Posterior vena cava (tissue), 2 donors: ENCODE measurements around the gene GOLGA2. TPM values are rescaled to one million over a fixed set of nuclear protein-coding genes. Genes with fewer than 3 reads are reported as not detected.

ENCODE experiments used
- DNase-seq: peaks from one replicate; pipeline ENCODE4 v3.0.0-alpha.2; 2020; ENCODE audit warnings: low spot score
- intact Hi-C, 2 donors: fragments of 100-400 bp; cut with DNase I; formaldehyde crosslinking; loops; one replicate each; pipeline versions ENCODE4 v1.14.1 to v1.14.2; 2022 to 2023
- total RNA-seq, 2 donors: library from RNA; stranded (reverse); fragmentation: NEBNext Ultra II Directional; extraction: Animal tissue kit (Norgen Biotek cat#: 25700); gene quantifications; one replicate each; pipeline ENCODE4 v1.2.1, GENCODE V29; 2021
- donor health status: DM: yes; HTN: yes; CAD: no.
- donor health status: DM: yes; HTN: yes; CAD: no.

The GOLGA2 gene
- total RNA-seq, 2 donors from 2014 or later, result 123 to 130 TPM

DNA sequence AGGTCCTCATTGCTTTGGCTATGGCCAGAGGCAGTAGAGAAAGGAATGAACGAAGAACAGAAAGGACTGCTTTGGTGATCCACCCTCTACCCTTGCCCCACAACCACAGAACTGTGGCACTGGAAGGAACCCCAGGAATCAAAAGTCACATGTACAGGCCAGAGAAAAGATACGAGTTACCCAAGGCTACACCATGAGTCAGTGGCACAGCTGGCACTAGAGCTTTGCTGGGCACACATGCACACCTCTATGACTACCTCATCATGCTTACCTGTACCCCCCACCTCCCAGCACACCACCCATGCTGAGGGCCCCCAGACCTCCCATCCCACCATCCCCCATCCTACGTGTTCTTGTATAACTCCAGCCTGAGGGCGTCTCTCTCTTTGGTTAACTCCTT, 13.1 kb downstream of the GOLGA2 start:
- DNase-seq, result no peak
- intact Hi-C loops, result no loop called here

DNA sequence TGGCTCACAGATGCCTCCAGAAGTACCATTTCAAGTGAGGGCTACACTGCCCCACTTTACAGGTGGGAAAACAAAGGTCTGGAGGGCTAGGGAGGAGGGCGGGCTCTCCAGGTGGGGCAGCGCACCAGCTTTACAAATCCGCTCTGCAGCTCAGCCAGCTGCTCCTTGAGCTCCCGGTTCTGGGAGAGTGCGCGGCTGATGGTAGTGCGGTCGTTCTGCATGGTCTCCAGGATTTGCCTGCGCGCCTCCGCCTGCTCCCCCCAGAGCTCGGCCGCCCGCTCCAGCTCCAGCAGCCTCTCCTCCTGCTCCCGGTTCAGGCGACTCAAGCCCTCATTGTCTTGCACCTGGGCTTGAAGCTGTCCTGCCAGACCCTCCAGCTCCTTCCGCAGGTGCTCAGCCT, 15.5 kb downstream of the GOLGA2 start:
- no peak for DNase-seq
- intact Hi-C loops, result no loop called here

DNA sequence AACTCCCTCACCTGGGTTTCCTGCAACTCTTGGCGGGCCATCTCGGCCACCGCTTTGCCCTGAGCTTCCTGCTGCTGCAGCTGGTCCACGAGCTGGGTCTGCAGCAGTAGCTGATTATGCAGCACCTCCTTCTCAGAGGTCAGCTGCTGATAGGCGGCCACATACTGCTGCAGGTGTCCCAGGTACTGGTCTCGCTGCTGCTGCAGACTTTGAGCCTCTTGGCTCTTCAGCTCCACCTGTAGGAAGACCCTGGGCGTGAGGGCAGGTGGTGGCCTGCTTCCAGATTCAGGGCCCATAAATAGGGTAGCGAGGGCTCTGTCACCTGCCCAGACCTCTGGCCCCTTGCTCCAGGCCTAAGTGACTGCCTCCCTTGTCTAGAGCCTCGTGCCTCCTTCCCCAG, 16.7 kb downstream of the GOLGA2 start:
- no peak for DNase-seq
- intact Hi-C loops, result no loop called here

DNA sequence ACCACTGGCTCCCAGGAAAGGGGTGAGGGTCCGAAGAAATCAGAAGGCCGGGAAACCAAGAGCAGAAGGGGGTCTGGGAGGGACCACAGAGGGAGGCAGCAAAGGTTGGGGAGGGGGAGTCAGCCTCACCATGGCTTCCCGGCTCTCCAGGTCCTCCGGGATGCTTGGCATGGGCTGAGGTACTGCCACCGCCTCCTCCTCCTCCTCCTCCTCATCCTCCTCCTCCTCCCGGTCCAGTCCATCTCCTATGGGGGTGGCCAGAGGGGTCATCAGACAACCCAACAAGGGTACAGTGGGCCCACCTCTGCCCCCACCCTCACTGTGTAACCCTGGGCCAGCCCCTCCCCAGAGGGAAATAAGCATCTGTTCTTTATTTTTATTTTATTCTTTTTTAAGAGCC, 17.5 kb downstream of the GOLGA2 start:
- no peak for DNase-seq
- intact Hi-C loops, result no loop called here

DNA sequence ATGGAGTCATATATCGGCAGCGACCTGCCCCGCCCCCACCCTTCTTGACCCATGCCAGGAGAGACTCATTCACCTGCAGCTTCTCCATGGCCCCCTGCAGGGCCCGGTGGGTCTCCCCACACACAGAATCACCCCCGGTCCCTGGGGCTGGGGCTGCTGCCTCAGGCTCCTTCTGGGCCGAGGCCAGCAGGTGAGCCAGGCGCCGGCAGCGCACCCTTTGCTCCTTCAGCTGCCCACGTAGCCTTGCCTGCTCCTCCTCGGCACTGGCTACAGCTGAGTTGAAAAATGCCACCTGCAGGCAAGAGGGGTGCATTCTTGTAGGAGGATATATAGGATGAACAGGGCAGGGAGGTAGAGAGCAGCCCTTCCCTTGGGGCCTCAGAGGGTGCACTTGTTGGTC, 17.9 kb downstream of the GOLGA2 start:
- DNase-seq, result no peak

DNA sequence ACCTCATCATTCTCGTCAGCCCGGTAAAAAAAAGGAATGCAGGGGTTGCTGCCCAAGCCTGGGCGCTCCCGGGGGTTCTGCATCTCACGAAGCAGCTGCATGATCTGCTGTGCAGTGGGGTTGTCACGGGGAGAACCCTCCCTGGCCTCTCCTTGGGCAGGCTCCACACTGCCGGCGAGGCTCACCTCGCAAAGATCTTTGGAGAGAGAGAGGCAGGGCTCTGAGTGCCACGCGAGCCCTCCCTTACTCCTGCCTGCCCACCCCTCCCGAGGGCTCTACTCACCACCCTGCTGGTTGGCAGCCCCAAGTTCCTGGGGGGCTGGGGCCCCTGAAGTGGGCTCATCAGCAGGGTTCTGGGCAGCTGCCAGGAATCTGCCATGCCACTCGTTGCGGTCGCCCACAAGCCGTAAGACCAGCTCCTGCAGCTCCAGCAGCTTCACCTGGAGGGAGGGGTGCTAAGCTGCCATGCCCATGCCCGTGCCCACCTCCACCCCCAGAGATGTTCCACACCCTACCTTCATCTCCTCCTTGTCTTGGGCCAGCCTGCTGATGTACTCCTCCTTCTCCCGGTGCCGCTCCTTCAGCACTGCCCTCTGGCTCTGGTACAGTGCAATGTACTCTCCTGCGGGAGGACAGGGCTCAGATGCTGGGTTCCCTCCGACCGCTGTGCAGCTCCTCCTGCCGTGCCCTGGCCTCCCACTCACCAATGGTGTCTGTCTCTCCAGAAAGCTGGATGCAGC, 18.6 kb downstream of the GOLGA2 start:
- DNase-seq, result no peak
- intact Hi-C loops, result no loop called here

More for the DNA sequence above, 17.9 kb downstream of the GOLGA2 start:
- intact Hi-C loops, result no loop called here

DNA sequence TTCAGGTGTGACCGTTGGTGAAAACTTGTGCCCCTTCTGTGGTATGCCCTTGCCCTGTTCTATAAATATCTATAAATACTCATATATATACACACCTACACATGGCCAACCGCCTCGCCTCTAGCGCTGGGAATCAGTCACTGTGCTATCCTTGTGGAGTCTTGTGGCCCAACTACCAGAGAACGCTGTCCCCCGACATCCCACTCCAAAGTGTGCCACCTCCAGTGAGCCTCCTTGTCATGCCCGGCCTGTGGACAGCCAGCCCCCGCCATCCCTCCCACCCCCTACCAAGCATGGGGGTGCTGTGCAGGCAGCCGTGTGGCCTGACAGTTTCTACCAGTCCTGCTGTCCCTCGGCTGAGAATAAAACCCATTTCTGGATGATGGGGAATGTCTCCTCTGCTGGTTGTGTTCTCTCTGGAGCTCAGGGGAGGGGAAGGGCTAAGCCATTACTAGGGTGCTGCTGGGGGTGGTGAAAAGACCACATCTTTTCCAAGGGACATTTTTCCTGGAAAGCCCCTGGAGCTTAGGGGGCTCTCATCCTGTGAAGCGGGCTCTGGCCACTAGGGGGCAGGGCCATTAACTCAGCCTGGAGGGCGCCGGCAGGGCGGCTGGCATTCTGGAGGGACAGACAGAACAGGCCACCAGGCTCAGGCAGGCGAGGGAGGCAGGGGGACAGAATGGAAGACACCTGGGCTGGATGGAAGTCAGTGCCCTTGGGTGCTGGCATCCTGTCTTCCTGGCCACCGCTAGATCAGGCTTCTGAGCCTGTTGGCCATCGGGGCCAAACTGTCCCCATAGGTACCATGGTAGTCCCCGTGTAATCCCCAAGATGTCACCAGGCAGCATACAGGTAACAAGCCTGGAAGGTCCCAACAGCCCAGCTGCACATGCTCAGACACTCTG, 20.7 kb downstream of the GOLGA2 start:
- no peak for DNase-seq
- intact Hi-C loops, result no loop called here

DNA sequence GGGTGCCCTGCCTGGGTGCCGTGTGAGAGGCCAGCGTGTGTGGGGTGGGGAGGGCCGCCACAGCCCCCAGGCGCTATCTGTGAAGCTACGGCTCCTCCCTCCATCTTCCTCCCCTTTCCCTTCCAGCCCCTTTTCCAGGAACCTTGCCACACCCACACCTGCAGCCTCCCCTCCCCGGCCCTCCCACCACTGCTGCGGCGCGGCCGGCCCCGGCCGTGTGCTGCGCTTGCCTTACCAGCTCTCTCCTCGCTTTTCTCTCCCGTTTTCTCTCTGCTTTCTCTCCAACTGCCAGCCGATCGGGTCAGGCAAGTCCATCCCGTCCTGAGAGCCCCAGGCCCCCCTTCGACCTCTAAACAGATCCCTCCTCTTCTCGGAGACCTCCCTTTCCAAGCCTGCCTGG, 21.4 kb downstream of the GOLGA2 start:
- intact Hi-C loops, result no loop called here
- no peak for DNase-seq

DNA sequence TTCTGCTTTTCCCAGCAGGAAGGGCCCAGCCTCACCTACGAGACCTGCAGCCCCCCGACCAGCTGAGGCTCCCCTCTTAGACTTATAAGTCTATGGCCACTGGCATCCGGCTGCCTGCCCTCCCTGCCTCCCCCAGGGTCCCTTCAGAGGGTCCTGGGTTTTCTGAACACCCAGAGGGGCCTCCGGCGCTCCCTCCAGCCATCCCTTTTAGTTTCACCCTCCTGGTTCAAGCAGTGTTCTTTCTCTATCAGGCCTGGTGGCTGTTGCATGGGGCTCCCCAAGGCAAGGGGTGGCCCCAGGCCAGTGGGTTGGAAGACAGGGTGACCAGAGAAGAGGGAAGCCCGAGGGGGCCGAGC, 21.8 kb downstream of the GOLGA2 start:
- no peak for DNase-seq
- intact Hi-C loops, result no loop called here

DNA sequence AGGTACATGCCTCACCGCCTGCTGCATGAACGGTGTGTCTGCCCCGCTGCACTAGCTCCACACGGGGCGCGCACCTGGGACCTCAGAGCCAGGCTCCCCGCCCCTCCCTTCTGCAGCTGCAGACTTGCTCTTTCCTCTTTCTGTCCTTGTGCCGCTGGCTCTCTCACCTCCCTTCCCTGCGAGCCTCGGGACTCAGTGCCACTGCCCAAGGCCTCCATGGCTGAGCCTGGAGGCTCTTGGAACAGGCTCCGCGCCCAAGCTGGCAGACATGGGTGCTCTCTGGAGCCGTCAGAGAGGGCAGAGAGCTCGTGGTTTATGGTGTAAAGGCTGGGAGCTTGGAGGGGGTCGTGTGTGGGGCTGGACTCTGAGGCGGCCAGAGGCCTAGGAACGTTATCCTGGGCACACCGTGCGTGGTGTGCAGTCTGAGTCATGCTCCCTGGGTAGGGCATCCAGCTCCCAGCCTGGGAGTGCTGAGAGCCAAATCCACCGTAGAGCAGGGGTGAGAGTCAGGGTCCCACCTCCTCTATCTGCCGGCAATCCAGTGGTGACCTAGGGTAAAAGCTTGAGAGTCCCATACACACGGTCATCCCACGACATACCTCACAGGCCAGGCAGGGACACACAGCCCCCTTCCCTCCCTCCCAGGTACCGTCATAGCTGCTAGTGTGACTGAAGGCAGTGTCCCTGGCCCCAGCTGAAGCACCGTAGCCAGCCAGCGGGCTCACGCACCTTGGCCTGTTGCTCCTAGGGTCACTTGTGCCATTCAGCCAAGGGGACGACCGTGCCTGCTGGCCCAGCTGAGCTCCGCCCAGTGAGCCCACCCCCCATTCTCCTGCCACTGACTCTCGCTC, 22.4 kb downstream of the GOLGA2 start:
- intact Hi-C loops, result no loop called here
- no peak for DNase-seq

DNA sequence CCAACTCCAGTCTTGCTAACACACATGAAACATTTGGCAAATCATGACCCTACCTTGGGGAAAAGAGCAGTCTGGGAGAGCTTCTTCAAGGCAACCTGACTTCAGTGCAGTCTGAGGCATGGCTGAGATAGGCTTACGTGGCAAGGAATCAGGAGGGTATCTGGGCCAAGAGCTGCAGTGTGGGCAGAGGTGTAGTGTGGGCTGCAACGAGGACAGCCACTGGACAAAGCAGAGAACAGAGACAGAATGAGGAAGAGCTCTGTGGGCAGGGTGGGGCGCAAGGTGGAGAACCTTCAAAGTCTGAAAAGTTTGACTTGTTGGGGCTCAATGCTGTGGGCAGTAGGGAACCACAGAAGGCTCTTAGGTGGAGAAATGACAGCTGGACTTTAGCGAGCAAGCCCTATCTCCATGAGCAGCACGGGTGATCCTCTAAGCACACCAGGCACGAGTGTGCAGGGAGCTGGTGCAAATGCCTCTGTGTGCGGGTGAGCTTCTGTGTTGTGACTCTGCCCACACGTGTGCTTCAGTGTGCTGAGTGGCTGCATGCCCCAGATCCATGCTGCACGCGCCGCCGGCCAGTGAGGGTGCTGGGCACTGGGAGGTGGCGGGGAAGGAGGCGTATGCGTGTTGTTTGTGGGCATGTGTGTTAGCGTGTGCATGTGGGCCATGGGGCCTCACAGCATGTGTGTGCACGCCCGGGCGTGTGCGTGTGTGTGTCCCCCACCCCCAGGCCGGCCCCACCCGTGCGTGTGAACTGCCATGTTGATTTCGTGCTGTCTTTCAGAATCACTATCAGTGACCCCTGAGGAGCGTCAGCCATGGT, 23.3 kb downstream of the GOLGA2 start:
- intact Hi-C loops, result no loop called here
- no peak for DNase-seq

DNA sequence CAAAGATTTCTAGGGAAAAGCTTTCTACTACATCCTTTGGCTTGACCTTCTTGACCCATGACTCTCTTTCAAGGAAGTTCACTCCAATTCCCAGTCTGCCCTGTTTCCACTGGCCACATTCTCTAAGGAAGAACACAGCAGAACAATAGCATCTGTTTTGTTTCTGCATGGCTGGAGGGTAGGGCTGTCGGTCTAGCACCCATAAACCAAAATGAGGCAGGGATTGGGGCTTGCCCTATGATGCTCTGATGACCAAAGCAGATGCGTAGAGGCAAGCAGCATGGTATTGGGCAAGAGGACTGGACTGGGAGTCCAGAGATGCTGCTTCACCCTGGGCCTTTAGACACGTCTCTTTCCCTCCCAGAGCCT, 24.1 kb downstream of the GOLGA2 start:
- intact Hi-C loops, result no loop called here

DNA sequence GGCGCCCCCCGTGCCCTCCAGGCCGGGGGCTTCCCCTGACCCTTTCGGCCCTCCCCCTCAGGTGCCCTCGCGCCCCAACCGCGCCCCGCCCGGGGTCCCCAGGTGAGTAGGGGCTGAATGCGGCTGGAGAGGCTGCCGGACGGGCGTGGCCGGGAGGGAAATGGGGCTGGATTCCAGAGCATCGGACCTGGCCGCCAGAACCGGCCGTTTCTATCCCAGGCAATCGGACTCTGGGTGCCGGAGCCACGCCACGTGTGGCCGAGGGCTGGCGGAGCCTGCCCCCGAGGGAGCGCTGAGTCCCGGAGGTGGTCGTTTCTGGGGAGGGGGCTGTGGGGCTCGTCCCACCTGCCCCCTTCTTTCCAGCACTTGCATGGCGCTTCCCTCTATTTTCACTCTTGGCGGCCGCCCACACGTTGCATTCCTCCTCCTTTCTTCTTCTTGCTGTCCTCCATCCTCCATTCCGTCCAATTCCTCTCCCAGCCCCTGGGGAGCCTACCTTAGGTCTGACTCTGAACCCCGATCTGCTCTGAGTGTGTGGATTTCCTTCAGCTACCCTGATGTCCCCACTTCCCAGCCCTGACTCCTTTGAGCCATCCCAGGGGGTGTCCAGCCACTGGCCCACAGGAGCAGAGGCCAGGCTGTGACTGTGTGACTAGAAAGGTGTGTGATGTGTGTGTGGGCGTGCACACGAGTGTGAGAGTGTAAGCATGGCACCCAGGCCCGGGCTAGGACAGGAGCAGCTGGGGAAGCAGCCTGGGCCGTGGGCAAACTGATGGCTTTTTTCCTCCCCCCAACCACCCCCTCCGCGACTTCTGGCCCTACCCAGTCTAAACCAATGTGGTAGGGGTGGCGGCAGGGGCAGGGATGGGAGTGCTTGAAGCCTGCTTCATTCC, 24.7 kb downstream of the GOLGA2 start:
- intact Hi-C loops, result no loop called here
- DNase-seq, result no peak

More for the DNA sequence above, 24.1 kb downstream of the GOLGA2 start:
- DNase-seq, result no peak

DNA sequence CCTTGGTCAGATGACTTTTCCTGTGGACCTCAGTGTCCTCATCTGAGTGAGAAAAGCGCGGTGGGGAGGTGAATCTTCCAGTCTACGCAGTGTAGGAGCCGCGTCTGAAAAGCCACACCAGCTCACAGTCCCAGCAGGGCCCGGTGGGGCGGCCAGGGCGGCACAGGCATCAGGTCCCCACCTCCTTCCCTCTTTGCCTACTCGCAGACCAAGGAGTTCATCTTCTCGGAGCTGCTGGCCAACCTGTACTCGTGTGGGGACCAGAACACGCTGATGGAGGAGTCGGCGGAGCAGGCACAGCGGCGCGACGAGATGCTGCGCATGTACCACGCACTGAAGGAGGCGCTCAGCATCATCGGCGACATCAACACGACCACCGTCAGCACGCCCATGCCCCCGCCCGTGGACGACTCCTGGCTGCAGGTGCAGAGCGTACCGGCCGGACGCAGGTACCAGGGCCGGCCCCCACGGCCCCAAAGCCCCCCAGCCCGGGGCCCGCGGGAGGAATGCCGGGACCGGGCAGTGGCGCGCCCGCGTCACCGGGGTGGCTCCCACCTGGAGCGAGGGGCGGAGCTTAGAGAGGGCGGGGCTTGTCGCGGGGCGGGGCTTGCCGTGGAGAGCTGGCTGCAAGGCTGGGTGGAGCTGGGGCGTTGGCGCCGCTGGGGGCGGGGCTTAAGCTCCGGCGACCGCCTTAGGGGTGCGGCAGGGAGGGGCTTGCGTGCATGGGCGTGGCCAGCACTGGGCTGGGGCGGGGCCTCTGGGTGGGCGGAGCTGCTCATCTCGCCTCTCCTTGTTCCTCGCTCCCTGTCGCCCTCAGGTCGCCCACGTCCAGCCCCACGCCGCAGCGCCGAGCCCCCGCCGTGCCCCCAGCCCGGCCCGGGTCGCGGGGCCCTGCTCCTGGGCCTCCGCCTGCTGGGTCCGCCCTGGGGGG, 25.6 kb downstream of the GOLGA2 start:
- intact Hi-C loops, result no loop called here

DNA sequence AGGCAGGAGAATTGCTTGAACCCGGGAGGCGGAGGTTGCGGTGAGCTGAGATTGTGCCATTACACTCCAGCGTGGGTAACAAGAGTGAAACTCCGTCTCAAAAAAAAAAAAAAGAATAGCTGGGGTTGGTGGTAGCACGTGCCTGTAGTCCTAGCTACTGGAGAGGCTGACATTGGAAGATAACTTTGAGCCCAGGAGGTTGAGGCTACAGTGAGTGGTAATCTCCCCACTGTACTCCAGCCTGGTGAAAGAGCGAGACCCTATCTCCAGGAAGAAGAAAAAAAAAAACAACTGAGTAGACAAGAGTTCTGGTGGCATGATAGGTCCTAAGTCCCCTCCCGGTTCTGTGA, 26.3 kb downstream of the GOLGA2 start:
- no peak for DNase-seq
- intact Hi-C loops, result no loop called here

More for the DNA sequence above, 25.6 kb downstream of the GOLGA2 start:
- DNase-seq, result peak; percentile 96

DNA sequence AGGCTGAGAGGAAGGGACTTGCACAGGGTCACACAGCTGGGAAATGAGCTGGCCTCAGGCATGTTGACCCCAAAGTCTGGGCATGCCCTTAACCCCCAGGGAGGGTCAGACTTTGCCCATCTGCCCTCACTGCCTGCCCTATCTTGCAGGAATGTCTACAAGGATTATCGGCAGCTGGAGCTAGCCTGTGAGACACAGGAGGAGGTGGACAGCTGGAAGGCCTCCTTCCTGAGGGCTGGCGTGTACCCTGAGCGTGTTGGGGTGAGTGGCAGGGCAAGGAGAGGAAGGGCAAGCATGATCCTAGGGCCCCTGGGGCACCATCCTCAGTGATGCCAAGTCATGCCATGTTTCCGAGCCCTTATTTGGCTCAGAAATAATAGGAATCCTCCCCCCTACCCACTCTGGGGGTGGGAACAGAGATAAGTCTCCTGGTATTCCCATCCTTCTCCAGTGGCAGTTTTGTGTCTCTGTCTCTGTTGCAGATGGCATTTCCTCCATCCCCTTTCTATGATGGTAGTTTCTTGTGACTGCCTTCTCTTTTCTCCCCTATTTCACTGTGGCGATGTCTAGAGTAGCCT, 28.5 kb downstream of the GOLGA2 start:
- intact Hi-C loops, result no loop called here

DNA sequence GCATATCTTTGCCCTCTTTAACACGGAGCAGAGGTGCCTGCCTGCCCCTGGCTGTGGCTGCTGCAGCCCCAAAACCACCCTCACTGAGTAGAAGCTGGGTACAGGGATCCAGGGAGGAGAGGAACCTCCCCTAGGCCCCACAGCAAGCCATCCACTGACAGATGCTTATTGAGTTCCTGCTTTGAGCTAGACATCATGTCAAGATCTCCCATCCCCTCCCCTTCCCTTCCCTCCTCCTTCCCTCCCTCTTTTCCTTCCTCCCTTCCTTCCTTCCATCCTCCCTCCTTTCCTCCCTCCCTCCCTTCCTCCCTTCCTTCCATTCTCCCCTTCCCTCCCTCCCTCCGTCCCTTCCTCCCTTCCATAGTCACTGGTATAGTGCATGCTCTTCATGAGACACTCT, 29.3 kb downstream of the GOLGA2 start:
- DNase-seq, result no peak
- intact Hi-C loops, result no loop called here

More for the DNA sequence above, 28.5 kb downstream of the GOLGA2 start:
- no peak for DNase-seq
